GM20000 (cell line): ENCODE measurements around the gene ARNT2.

Experiments used
- DNase-seq: peaks from one replicate; pipeline ENCODE4 v3.0.0; 2012; ENCODE audit warnings: low spot score
- TF ChIP-seq, protein P1 (sequence below): IDR thresholded peaks from 2 replicates; pipeline ENCODE4 v1.5.1; 2012; ENCODE audit warnings: mild to moderate bottlenecking, control low read depth; ENCODE audit errors: extremely low read depth, missing control alignments

Gene ARNT2

DNA sequence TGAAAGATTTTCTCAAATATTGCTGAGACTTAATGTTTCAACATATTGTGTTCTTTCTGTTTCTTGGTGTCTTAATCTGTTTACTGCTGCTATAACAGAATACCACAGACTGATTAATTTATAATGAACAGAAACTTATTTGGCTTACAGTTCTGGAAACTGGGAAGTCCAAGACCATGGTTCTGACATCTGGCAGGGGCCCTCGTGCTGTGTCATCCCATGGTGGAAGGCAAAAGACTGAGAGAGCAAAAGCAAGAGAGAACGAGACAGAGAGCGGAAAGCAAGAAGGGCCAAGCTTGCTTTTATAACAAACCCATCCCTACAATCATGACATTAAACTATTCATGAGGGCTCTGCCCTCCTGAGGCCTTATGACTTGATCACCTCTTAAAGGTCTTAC, 88.7 kb downstream of the ARNT2 start:
- DNase-seq, result no peak
- TF ChIP-seq, protein P1, sequence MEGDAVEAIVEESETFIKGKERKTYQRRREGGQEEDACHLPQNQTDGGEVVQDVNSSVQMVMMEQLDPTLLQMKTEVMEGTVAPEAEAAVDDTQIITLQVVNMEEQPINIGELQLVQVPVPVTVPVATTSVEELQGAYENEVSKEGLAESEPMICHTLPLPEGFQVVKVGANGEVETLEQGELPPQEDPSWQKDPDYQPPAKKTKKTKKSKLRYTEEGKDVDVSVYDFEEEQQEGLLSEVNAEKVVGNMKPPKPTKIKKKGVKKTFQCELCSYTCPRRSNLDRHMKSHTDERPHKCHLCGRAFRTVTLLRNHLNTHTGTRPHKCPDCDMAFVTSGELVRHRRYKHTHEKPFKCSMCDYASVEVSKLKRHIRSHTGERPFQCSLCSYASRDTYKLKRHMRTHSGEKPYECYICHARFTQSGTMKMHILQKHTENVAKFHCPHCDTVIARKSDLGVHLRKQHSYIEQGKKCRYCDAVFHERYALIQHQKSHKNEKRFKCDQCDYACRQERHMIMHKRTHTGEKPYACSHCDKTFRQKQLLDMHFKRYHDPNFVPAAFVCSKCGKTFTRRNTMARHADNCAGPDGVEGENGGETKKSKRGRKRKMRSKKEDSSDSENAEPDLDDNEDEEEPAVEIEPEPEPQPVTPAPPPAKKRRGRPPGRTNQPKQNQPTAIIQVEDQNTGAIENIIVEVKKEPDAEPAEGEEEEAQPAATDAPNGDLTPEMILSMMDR, result no peak

GRCh38 chr15:80494351-80494751, 90.2 kb downstream of the ARNT2 start:
- TF ChIP-seq, protein P1, result no peak
- no peak for DNase-seq

- TF ChIP-seq, protein P1, result no peak
- no peak for DNase-seq
Measured at GRCh38 chr15:80494756-80495155, 90.6 kb downstream of the ARNT2 start.

GRCh38 chr15:80495401-80495942, 91.3 kb downstream of the ARNT2 start:
- DNase-seq, result no peak
- TF ChIP-seq, protein P1, result no peak

DNA sequence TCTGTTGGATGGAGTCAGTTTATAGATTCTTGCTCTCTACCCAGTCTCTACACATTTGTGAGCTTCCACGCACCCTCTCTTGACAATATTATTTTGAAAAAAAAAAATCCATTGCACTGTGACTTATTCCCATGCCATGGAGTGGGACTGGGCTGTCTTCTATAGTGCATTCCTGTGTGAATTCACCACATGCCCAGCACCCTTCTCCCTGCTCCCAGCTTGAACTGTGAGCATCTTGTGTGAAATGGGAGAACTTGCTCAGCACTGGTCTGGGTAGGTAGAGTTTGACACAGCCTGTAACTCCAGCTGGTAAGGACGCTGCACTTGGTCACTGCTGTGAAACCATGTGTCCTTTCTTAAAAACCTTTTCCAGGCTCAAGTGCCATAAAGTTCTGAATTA, 91.9 kb downstream of the ARNT2 start:
- TF ChIP-seq, protein P1, result no peak
- DNase-seq, result no peak

DNA sequence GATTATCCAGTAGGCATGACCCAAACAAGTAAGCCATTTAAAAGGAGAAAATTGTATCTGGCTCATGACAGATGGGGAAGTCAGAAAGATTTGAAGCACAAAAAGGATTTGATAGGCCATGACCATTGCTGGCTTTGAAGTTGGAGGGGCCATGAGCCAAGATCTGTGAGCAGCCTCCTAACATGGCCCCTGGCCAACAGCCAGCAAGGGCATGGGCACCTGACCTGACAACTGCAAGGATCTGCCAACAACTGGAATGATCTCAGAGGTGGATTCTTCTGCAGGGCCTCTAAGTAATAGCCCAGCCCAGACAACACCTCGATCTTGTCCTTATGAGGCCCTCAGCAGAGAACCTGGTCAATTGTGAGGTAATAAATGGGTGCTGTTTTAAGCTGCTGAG, 93.0 kb downstream of the ARNT2 start:
- no peak for DNase-seq
- TF ChIP-seq, protein P1, result no peak

DNA sequence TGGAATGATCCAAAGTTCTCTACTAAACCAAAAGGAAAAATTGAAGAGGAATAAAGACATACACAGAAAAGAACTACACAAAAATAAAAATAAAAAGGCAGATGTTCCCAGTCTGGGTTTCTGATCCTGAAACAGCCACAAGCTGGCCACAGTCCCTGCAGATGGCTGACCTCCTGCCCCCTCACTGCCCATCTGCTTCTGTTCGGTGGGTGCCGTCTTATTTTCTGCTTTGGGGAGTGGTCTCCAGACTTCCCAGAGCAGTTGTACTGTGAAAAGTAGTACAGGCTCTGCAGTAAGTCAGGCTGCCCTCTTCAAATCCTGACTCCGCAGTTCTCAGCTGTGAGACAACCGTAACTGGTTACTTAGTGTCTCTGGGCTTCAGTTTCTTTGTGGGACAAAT, 94.5 kb downstream of the ARNT2 start:
- DNase-seq, result no peak

More for the DNA sequence above, 94.5 kb downstream of the ARNT2 start:
- TF ChIP-seq, protein P1, result no peak
